Measurements from ENCODE around the gene RNU4-1. TPM values are rescaled to one million over a fixed set of nuclear protein-coding genes. Genes with fewer than 3 reads are reported as not detected.

Gene RNU4-1
- total and polyA plus RNA-seq, 3 experiments from 2014 or later = 628 to 678 TPM; not detected in 1

- CTCF ChIA-PET = interaction anchor here (1.2 to 5.0 kb wide), 3 partner anchors 15 to 60 kb away, joined by 3 to 20 read pairs (median 4); partner anchors contain the start of genes PXN and SIRT4
- H3K36me3 Mint-ChIP-seq = no peaks in the 10 kb centered on the region
Observed at GRCh38 chr12:120287491-120287890, 5.5 kb downstream of the RNU4-1 start.

GRCh38 chr12:120286768-120287490 is 6.1 kb downstream of the RNU4-1 start:
- peaks cover 0 to 3% (median 0%) of the 10 kb centered on the region in 5 donors for H3K9me3 Mint-ChIP-seq
- H3K4me1 Mint-ChIP-seq = peaks cover 4 to 7% (median 5%) of the 10 kb centered on the region in 3 donors
- Histone ChIP-seq H3K27ac (ENCODE audit: low read depth, low read length) (no peak overlapping the region), H3K27me3 (ENCODE audit: insufficient read depth, low read length, poor library complexity, severe bottlenecking) (no peaks in the 10 kb centered on the region), H3K4me1 (ENCODE audit: insufficient read depth, low read length) (peaks cover 10% of the 10 kb centered on the region), H3K36me3 (ENCODE audit: insufficient read depth, low read length) (no peaks in the 10 kb centered on the region), H3K9me3 (ENCODE audit: low read length) (no peaks in the 10 kb centered on the region), H3K4me3 (ENCODE audit: low read length) (no peak overlapping the region)
- H3K27ac Mint-ChIP-seq = peak overlapping the region in 1 of 8 donors; percentile 90
- H3K36me3 Mint-ChIP-seq = no peaks in the 10 kb centered on the region
- CTCF ChIA-PET = interaction anchor here (0.7 to 5.0 kb wide), 4 partner anchors 15 to 74 kb away, joined by 3 to 20 read pairs (median 4); partner anchors contain the start of genes PXN and SIRT4
- H3K27me3 Mint-ChIP-seq = peaks cover 0 to 3% of the 10 kb centered on the region in 2 donors
- DNase-seq = no peak
- POLR2A ChIA-PET = interaction anchor here (1.7 kb wide), 1 partner anchor 86 kb away, joined by 6 read pairs; the partner anchor contains the start of gene RPLP0
- H3K4me3 Mint-ChIP-seq = peak overlapping the region in 1 of 7 donors; percentile 61

More at GRCh38 chr12:120287491-120287890, 5.5 kb downstream of the RNU4-1 start:
- no peaks in the 10 kb centered on the region for H3K36me3 ChIP-seq (ENCODE audit: insufficient read depth, low read length)
- no peak overlapping the region for H3K4me3 ChIP-seq (ENCODE audit: low read length)
- no peak overlapping the region for H3K4me3 Mint-ChIP-seq
- H3K4me1 Mint-ChIP-seq = peaks cover 4 to 7% (median 5%) of the 10 kb centered on the region in 3 donors
- no peaks in the 10 kb centered on the region for H3K27me3 ChIP-seq (ENCODE audit: insufficient read depth, low read length, poor library complexity, severe bottlenecking)
- peaks cover 0 to 3% of the 10 kb centered on the region in 2 donors for H3K27me3 Mint-ChIP-seq
- H3K27ac ChIP-seq (ENCODE audit: low read depth, low read length) = no peak overlapping the region
- POLR2A ChIA-PET = interaction anchor here (1.7 kb wide), 1 partner anchor 86 kb away, joined by 6 read pairs; the partner anchor contains the start of gene RPLP0
- peaks cover 10% of the 10 kb centered on the region for H3K4me1 ChIP-seq (ENCODE audit: insufficient read depth, low read length)
- H3K27ac Mint-ChIP-seq = peak overlapping the region in 1 of 8 donors; percentile 68
- no peak for DNase-seq
- H3K9me3 Mint-ChIP-seq = peaks cover 0 to 3% (median 0%) of the 10 kb centered on the region in 5 donors
- no peaks in the 10 kb centered on the region for H3K9me3 ChIP-seq (ENCODE audit: low read length)

GRCh38 chr12:120284381-120284780 is 8.7 kb downstream of the RNU4-1 start:
- H3K27me3 Mint-ChIP-seq = peaks cover 0 to 3% of the 10 kb centered on the region in 2 donors
- Histone ChIP-seq H3K27me3 (ENCODE audit: insufficient read depth, low read length, poor library complexity, severe bottlenecking) (no peaks in the 10 kb centered on the region), H3K4me3 (ENCODE audit: low read length) (no peak overlapping the region), H3K27ac (ENCODE audit: low read depth, low read length) (no peak overlapping the region), H3K9me3 (ENCODE audit: low read length) (no peaks in the 10 kb centered on the region), H3K4me1 (ENCODE audit: insufficient read depth, low read length) (no peaks in the 10 kb centered on the region), H3K36me3 (ENCODE audit: insufficient read depth, low read length) (no peaks in the 10 kb centered on the region)
- no peak overlapping the region for H3K4me3 Mint-ChIP-seq
- no peak overlapping the region for H3K27ac Mint-ChIP-seq
- ChIA-PET CTCF (interaction anchor here (2.0 to 5.0 kb wide), 2 partner anchors 18 to 57 kb away, joined by 7 to 20 read pairs; partner anchors contain the start of gene PXN), POLR2A (no interaction called here)
- no peaks in the 10 kb centered on the region for H3K4me1 Mint-ChIP-seq
- no peaks in the 10 kb centered on the region for H3K36me3 Mint-ChIP-seq
- H3K9me3 Mint-ChIP-seq = no peaks in the 10 kb centered on the region
- no peak for DNase-seq

GRCh38 chr12:120283318-120283717 is 9.7 kb downstream of the RNU4-1 start:
- CTCF ChIA-PET = interaction anchor here (0.8 to 2.0 kb wide), 2 partner anchors 17 to 19 kb away, joined by 3 to 7 read pairs; partner anchors contain the start of genes PXN and SIRT4
- H3K9me3 Mint-ChIP-seq = no peaks in the 10 kb centered on the region

GRCh38 chr12:120278137-120279069 is 14.6 kb downstream of the RNU4-1 start:
- Mint-ChIP-seq H3K4me3 (no peak overlapping the region), H3K4me1 (no peaks in the 10 kb centered on the region), H3K9me3 (no peaks in the 10 kb centered on the region), H3K27me3 (peaks cover 0 to 2% of the 10 kb centered on the region in 2 donors), H3K36me3 (no peaks in the 10 kb centered on the region), H3K27ac (no peak overlapping the region)
- H3K27ac ChIP-seq (ENCODE audit: low read depth, low read length) = no peak overlapping the region
- H3K4me3 ChIP-seq (ENCODE audit: low read length) = no peak overlapping the region
- H3K4me1 ChIP-seq (ENCODE audit: insufficient read depth, low read length) = no peaks in the 10 kb centered on the region
- DNase-seq = no peak
- CTCF ChIA-PET = no interaction called here
- no peaks in the 10 kb centered on the region for H3K9me3 ChIP-seq (ENCODE audit: low read length)
- no peaks in the 10 kb centered on the region for H3K27me3 ChIP-seq (ENCODE audit: insufficient read depth, low read length, poor library complexity, severe bottlenecking)
- POLR2A ChIA-PET = interaction anchor here (1.1 kb wide), 1 partner anchor 13 kb away, joined by 6 read pairs; the partner anchor contains the start of gene RNU4-2
- H3K36me3 ChIP-seq (ENCODE audit: insufficient read depth, low read length) = no peaks in the 10 kb centered on the region

More at GRCh38 chr12:120283318-120283717, 9.7 kb downstream of the RNU4-1 start:
- H3K4me3 Mint-ChIP-seq = no peak overlapping the region
- H3K27me3 Mint-ChIP-seq = peaks cover 0 to 3% of the 10 kb centered on the region in 2 donors
- H3K27ac ChIP-seq (ENCODE audit: low read depth, low read length) = no peak overlapping the region
- H3K4me1 Mint-ChIP-seq = no peaks in the 10 kb centered on the region
- peak overlapping the region in 2 of 8 donors; percentile 29 to 55 for H3K27ac Mint-ChIP-seq
- H3K36me3 ChIP-seq (ENCODE audit: insufficient read depth, low read length) = no peaks in the 10 kb centered on the region
- H3K36me3 Mint-ChIP-seq = no peaks in the 10 kb centered on the region
- DNase-seq = no peak
- no peaks in the 10 kb centered on the region for H3K27me3 ChIP-seq (ENCODE audit: insufficient read depth, low read length, poor library complexity, severe bottlenecking)
- no peaks in the 10 kb centered on the region for H3K9me3 ChIP-seq (ENCODE audit: low read length)
- no peaks in the 10 kb centered on the region for H3K4me1 ChIP-seq (ENCODE audit: insufficient read depth, low read length)
- POLR2A ChIA-PET = no interaction called here
- no peak overlapping the region for H3K4me3 ChIP-seq (ENCODE audit: low read length)

GRCh38 chr12:120276734-120277133 is 16.3 kb downstream of the RNU4-1 start:
- DNase-seq = no peak
- H3K36me3 Mint-ChIP-seq = no peaks in the 10 kb centered on the region
- no peak overlapping the region for H3K27ac ChIP-seq (ENCODE audit: low read depth, low read length)
- H3K27ac Mint-ChIP-seq = no peak overlapping the region
- POLR2A ChIA-PET = no interaction called here
- no peaks in the 10 kb centered on the region for H3K27me3 ChIP-seq (ENCODE audit: insufficient read depth, low read length, poor library complexity, severe bottlenecking)
- H3K9me3 ChIP-seq (ENCODE audit: low read length) = no peaks in the 10 kb centered on the region
- H3K27me3 Mint-ChIP-seq = no peaks in the 10 kb centered on the region
- no peaks in the 10 kb centered on the region for H3K4me1 Mint-ChIP-seq
- H3K4me3 Mint-ChIP-seq = no peak overlapping the region
- no peaks in the 10 kb centered on the region for H3K9me3 Mint-ChIP-seq
- no peaks in the 10 kb centered on the region for H3K4me1 ChIP-seq (ENCODE audit: insufficient read depth, low read length)
- H3K36me3 ChIP-seq (ENCODE audit: insufficient read depth, low read length) = no peaks in the 10 kb centered on the region
- no peak overlapping the region for H3K4me3 ChIP-seq (ENCODE audit: low read length)
- CTCF ChIA-PET = no interaction called here

- H3K36me3 ChIP-seq (ENCODE audit: insufficient read depth, low read length) = peaks cover 3% of the 10 kb centered on the region
- H3K4me3 Mint-ChIP-seq = peak overlapping the region in 1 of 7 donors; percentile 86
- H3K4me3 ChIP-seq (ENCODE audit: low read length) = no peak overlapping the region
- CTCF ChIA-PET = interaction anchor here (8.1 to 34.4 kb wide), 3 partner anchors 15 to 42 kb away, joined by 120 to 727 read pairs (median 146); no protein-coding TSS in a partner anchor
- H3K27ac ChIP-seq (ENCODE audit: low read depth, low read length) = no peak overlapping the region
- no peak for DNase-seq
- H3K9me3 ChIP-seq (ENCODE audit: low read length) = no peaks in the 10 kb centered on the region
- H3K4me1 ChIP-seq (ENCODE audit: insufficient read depth, low read length) = peaks cover 23% of the 10 kb centered on the region
- POLR2A ChIA-PET = interaction anchor here (0.8 to 4.0 kb wide), 3 partner anchors 24 to 66 kb away, joined by 3 to 45 read pairs (median 37); partner anchors contain the start of genes RNU4-1, RNU4-2 and RPLP0
- peaks cover 0 to 2% (median 0%) of the 10 kb centered on the region in 5 donors for H3K9me3 Mint-ChIP-seq
- peaks cover 20 to 27% (median 21%) of the 10 kb centered on the region in 3 donors for H3K4me1 Mint-ChIP-seq
- H3K27me3 ChIP-seq (ENCODE audit: insufficient read depth, low read length, poor library complexity, severe bottlenecking) = no peaks in the 10 kb centered on the region
- peaks cover 0 to 2% of the 10 kb centered on the region in 2 donors for H3K27me3 Mint-ChIP-seq
- H3K36me3 Mint-ChIP-seq = peaks cover 0 to 12% (median 5%) of the 10 kb centered on the region in 3 donors
- no peak overlapping the region for H3K27ac Mint-ChIP-seq
Observed at GRCh38 chr12:120267736-120268135, 25.3 kb downstream of the RNU4-1 start.

All from CD8-positive, alpha-beta memory T cell (primary cell).